ENCODE results near the gene SNX13.
"Not testable (repeated sequence)": the region's sequence is repeated elsewhere in the genome, so short reads cannot be mapped to it uniquely, and the experiment has no call there.

- TF ChIP-seq JUND (IDR thresholded peaks at IDR 0.05; ENCODE audit: borderline replicate concordance, low read depth, low read length); JUND (tag; IDR thresholded peaks at IDR 0.05; ENCODE audit: borderline replicate concordance, low read depth, low read length); CTCF (IDR thresholded peaks at IDR 0.05 in 2 of 3, conservative IDR thresholded peaks at IDR 0.05 in 1 of 3; ENCODE audit: insufficient read depth in 2 of 3, low read depth in 1 of 3, low read length in 3 of 3); DPF2 (IDR thresholded peaks at IDR 0.05); ZBTB12 (CRISPR knock-in tag; IDR thresholded peaks at IDR 0.05); NFYB (IDR thresholded peaks at IDR 0.05; ENCODE audit: extremely low read depth, insufficient read length): not testable (repeated sequence)
Measured at GRCh38 chr7:17909310-17909709, 31.0 kb downstream of the SNX13 start.

Data from K562 (cell line).